WTC11 (cell line): Measurements from ENCODE around the gene MESP2. TPM values are rescaled to one million over a fixed set of nuclear protein-coding genes. Genes with fewer than 3 reads are reported as not detected.
A peak's percentile ranks its signal among the peaks of the same experiment; 100 is the strongest.

Experiments
- ATF1 ChIP-seq: sonication (generic); formaldehyde crosslinking; IDR thresholded peaks from 2 replicates; pipeline ENCODE4 v1.8.1; 2023; ENCODE audit warnings: mild to moderate bottlenecking, moderate library complexity, missing genetic modification reagents
- GTF2I ChIP-seq: fragments of 250-450 bp; sonication (Bioruptor Pico); conservative IDR thresholded peaks from 2 replicates; pipeline ENCODE4 v1.4.0; 2021; ENCODE audit warnings: mild to moderate bottlenecking
- JAZF1 ChIP-seq: fragments of 250-450 bp; sonication (Bioruptor Pico); IDR thresholded peaks from 2 replicates; pipeline ENCODE4 v1.9.0; 2021; ENCODE audit warnings: moderate library complexity, mild to moderate bottlenecking, inconsistent platforms
- MLX ChIP-seq: sonication (generic); formaldehyde crosslinking; IDR thresholded peaks from 2 replicates; pipeline ENCODE4 v1.8.1; 2023; ENCODE audit warnings: mild to moderate bottlenecking, missing genetic modification reagents, moderate library complexity
- NFATC4 ChIP-seq: fragments of 250-450 bp; sonication (Bioruptor Pico); IDR thresholded peaks from 2 replicates; pipeline ENCODE4 v1.9.0; 2021; ENCODE audit warnings: mild to moderate bottlenecking
- NFYB ChIP-seq: sonication (generic); formaldehyde crosslinking; conservative IDR thresholded peaks from 2 replicates; pipeline ENCODE4 v1.8.0; 2022; ENCODE audit warnings: low read depth, missing genetic modification reagents
- NR3C1 ChIP-seq: sonication (generic); formaldehyde crosslinking; conservative IDR thresholded peaks from 2 replicates; pipeline ENCODE4 v1.8.1; 2023; ENCODE audit warnings: low read depth, mild to moderate bottlenecking, missing genetic modification reagents
- OVOL2 ChIP-seq: fragments of 250-450 bp; sonication (Bioruptor Pico); IDR thresholded peaks from 2 replicates; pipeline ENCODE4 v1.9.0; 2021; ENCODE audit warnings: mild to moderate bottlenecking, borderline replicate concordance
- SMAD4 ChIP-seq: sonication (generic); formaldehyde crosslinking; IDR thresholded peaks from 2 replicates; pipeline ENCODE4 v1.8.0; 2022; ENCODE audit warnings: mild to moderate bottlenecking, missing genetic modification reagents
- SP1 ChIP-seq: sonication (generic); formaldehyde crosslinking; conservative IDR thresholded peaks from 2 replicates; pipeline ENCODE4 v1.8.1; 2022; ENCODE audit warnings: missing genetic modification reagents
- TEAD4 ChIP-seq: sonication (generic); formaldehyde crosslinking; IDR thresholded peaks from 2 replicates; pipeline ENCODE4 v1.8.0; 2022; ENCODE audit warnings: mild to moderate bottlenecking, missing genetic modification reagents
- USF2 ChIP-seq: sonication (generic); formaldehyde crosslinking; IDR thresholded peaks from 2 replicates; pipeline ENCODE4 v1.8.1; 2023; ENCODE audit warnings: mild to moderate bottlenecking, missing genetic modification reagents, moderate library complexity
- ZNF219 ChIP-seq: sonication (generic); formaldehyde crosslinking; IDR thresholded peaks from 2 replicates; pipeline ENCODE4 v1.8.0; 2023; ENCODE audit warnings: missing genetic modification reagents, mild to moderate bottlenecking, borderline replicate concordance
- ZNF317 ChIP-seq: sonication (generic); formaldehyde crosslinking; IDR thresholded peaks from 2 replicates; pipeline ENCODE4 v1.8.1; 2023; ENCODE audit warnings: low read depth, mild to moderate bottlenecking, moderate library complexity, missing genetic modification reagents, borderline replicate concordance
- ZNF416 ChIP-seq: fragments of 250-450 bp; sonication (Bioruptor Pico); IDR thresholded peaks from 2 replicates; pipeline ENCODE4 v1.9.0; 2021; ENCODE audit warnings: mild to moderate bottlenecking, inconsistent platforms
- total RNA-seq: library from RNA; stranded (reverse); gene quantifications from 3 replicates; pipeline ENCODE4 v1.2.3, GENCODE V29; 2021
- TF ChIP-seq, protein P1 (sequence below): sonication (generic); formaldehyde crosslinking; IDR thresholded peaks from 2 replicates; pipeline ENCODE4 v1.8.0; 2022; ENCODE audit warnings: missing genetic modification reagents
- TF ChIP-seq, protein P2 (sequence below): sonication (generic); formaldehyde crosslinking; conservative IDR thresholded peaks from 2 replicates; pipeline ENCODE4 v1.8.1; 2022; ENCODE audit warnings: mild to moderate bottlenecking, missing genetic modification reagents
- TF ChIP-seq, protein P3 (sequence below): fragments of 250-450 bp; sonication (Bioruptor Pico); IDR thresholded peaks from 2 replicates; pipeline ENCODE4 v2.1.2; 2022; ENCODE audit warnings: mild to moderate bottlenecking, moderate library complexity
- TF ChIP-seq, protein P4 (sequence below): sonication (generic); formaldehyde crosslinking; IDR thresholded peaks from 2 replicates; pipeline ENCODE4 v1.8.0; 2023; ENCODE audit warnings: mild to moderate bottlenecking, missing genetic modification reagents
- TF ChIP-seq, protein P5 (sequence below): sonication (generic); formaldehyde crosslinking; IDR thresholded peaks from 2 replicates; pipeline ENCODE4 v1.8.0; 2022; ENCODE audit warnings: mild to moderate bottlenecking, missing genetic modification reagents
- TF ChIP-seq, protein P6 (sequence below): fragments of 250-450 bp; sonication (Bioruptor Pico); IDR thresholded peaks from 2 replicates; pipeline ENCODE4 v1.9.0; 2021; ENCODE audit warnings: moderate library complexity, mild to moderate bottlenecking, inconsistent platforms, borderline replicate concordance
- TF ChIP-seq, protein P7 (sequence below): sonication (generic); formaldehyde crosslinking; IDR thresholded peaks from 2 replicates; pipeline ENCODE4 v1.8.1; 2022; ENCODE audit warnings: missing genetic modification reagents, borderline replicate concordance

The MESP2 gene
- total RNA-seq, 1 experiment from 2014 or later: 0.68 TPM

GRCh38 chr15:89776274-89777072, at the start of gene MESP2 (continued):
- TF ChIP-seq, protein P1, sequence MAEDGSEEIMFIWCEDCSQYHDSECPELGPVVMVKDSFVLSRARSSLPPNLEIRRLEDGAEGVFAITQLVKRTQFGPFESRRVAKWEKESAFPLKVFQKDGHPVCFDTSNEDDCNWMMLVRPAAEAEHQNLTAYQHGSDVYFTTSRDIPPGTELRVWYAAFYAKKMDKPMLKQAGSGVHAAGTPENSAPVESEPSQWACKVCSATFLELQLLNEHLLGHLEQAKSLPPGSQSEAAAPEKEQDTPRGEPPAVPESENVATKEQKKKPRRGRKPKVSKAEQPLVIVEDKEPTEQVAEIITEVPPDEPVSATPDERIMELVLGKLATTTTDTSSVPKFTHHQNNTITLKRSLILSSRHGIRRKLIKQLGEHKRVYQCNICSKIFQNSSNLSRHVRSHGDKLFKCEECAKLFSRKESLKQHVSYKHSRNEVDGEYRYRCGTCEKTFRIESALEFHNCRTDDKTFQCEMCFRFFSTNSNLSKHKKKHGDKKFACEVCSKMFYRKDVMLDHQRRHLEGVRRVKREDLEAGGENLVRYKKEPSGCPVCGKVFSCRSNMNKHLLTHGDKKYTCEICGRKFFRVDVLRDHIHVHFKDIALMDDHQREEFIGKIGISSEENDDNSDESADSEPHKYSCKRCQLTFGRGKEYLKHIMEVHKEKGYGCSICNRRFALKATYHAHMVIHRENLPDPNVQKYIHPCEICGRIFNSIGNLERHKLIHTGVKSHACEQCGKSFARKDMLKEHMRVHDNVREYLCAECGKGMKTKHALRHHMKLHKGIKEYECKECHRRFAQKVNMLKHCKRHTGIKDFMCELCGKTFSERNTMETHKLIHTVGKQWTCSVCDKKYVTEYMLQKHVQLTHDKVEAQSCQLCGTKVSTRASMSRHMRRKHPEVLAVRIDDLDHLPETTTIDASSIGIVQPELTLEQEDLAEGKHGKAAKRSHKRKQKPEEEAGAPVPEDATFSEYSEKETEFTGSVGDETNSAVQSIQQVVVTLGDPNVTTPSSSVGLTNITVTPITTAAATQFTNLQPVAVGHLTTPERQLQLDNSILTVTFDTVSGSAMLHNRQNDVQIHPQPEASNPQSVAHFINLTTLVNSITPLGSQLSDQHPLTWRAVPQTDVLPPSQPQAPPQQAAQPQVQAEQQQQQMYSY (CRISPR knock-in tag): peak; percentile 40
- TF ChIP-seq, protein P2, sequence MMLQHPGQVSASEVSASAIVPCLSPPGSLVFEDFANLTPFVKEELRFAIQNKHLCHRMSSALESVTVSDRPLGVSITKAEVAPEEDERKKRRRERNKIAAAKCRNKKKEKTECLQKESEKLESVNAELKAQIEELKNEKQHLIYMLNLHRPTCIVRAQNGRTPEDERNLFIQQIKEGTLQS (CRISPR knock-in tag): no peak
- TF ChIP-seq JAZF1 (no peak), SP1 (CRISPR knock-in tag) (peak; percentile 53), MLX (CRISPR knock-in tag) (no peak), NFATC4 (no peak), USF2 (peak; percentile 56; the same call in 1 of the 2 replicates), GTF2I (CRISPR knock-in tag) (no peak), ATF1 (CRISPR knock-in tag) (peak; percentile 79; the same call in 1 of the 2 replicates), SMAD4 (no peak), OVOL2 (CRISPR knock-in tag) (no peak), ZNF219 (no peak), NFYB (CRISPR knock-in tag) (no peak), ZNF416 (no peak), TEAD4 (CRISPR knock-in tag) (no peak), NR3C1 (CRISPR knock-in tag) (peak; percentile 97), ZNF317 (peak; percentile 64; the same call in 1 of the 2 replicates)
- TF ChIP-seq, protein P3, sequence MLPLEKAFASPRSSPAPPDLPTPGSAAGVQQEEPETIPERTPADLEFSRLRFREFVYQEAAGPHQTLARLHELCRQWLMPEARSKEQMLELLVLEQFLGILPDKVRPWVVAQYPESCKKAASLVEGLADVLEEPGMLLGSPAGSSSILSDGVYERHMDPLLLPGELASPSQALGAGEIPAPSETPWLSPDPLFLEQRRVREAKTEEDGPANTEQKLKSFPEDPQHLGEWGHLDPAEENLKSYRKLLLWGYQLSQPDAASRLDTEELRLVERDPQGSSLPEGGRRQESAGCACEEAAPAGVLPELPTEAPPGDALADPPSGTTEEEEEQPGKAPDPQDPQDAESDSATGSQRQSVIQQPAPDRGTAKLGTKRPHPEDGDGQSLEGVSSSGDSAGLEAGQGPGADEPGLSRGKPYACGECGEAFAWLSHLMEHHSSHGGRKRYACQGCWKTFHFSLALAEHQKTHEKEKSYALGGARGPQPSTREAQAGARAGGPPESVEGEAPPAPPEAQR (CRISPR knock-in tag): no peak
- TF ChIP-seq, protein P4, sequence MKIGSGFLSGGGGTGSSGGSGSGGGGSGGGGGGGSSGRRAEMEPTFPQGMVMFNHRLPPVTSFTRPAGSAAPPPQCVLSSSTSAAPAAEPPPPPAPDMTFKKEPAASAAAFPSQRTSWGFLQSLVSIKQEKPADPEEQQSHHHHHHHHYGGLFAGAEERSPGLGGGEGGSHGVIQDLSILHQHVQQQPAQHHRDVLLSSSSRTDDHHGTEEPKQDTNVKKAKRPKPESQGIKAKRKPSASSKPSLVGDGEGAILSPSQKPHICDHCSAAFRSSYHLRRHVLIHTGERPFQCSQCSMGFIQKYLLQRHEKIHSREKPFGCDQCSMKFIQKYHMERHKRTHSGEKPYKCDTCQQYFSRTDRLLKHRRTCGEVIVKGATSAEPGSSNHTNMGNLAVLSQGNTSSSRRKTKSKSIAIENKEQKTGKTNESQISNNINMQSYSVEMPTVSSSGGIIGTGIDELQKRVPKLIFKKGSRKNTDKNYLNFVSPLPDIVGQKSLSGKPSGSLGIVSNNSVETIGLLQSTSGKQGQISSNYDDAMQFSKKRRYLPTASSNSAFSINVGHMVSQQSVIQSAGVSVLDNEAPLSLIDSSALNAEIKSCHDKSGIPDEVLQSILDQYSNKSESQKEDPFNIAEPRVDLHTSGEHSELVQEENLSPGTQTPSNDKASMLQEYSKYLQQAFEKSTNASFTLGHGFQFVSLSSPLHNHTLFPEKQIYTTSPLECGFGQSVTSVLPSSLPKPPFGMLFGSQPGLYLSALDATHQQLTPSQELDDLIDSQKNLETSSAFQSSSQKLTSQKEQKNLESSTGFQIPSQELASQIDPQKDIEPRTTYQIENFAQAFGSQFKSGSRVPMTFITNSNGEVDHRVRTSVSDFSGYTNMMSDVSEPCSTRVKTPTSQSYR (CRISPR knock-in tag): peak; percentile 75
- TF ChIP-seq, protein P5, sequence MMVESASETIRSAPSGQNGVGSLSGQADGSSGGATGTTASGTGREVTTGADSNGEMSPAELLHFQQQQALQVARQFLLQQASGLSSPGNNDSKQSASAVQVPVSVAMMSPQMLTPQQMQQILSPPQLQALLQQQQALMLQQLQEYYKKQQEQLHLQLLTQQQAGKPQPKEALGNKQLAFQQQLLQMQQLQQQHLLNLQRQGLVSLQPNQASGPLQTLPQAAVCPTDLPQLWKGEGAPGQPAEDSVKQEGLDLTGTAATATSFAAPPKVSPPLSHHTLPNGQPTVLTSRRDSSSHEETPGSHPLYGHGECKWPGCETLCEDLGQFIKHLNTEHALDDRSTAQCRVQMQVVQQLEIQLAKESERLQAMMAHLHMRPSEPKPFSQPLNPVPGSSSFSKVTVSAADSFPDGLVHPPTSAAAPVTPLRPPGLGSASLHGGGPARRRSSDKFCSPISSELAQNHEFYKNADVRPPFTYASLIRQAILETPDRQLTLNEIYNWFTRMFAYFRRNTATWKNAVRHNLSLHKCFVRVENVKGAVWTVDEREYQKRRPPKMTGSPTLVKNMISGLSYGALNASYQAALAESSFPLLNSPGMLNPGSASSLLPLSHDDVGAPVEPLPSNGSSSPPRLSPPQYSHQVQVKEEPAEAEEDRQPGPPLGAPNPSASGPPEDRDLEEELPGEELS (CRISPR knock-in tag): peak; percentile 98
- TF ChIP-seq, protein P6, sequence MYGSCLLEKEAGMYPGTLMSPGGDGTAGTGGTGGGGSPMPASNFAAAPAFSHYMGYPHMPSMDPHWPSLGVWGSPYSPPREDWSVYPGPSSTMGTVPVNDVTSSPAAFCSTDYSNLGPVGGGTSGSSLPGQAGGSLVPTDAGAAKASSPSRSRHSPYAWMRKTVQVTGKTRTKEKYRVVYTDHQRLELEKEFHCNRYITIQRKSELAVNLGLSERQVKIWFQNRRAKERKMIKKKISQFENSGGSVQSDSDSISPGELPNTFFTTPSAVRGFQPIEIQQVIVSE: no peak
- TF ChIP-seq, protein P7, sequence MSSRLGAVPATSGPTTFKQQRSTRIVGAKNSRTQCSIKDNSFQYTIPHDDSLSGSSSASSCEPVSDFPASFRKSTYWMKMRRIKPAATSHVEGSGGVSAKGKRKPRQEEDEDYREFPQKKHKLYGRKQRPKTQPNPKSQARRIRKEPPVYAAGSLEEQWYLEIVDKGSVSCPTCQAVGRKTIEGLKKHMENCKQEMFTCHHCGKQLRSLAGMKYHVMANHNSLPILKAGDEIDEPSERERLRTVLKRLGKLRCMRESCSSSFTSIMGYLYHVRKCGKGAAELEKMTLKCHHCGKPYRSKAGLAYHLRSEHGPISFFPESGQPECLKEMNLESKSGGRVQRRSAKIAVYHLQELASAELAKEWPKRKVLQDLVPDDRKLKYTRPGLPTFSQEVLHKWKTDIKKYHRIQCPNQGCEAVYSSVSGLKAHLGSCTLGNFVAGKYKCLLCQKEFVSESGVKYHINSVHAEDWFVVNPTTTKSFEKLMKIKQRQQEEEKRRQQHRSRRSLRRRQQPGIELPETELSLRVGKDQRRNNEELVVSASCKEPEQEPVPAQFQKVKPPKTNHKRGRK: no peak
